ENCODE data around the gene CFAP100.

CFAP100 gene

GRCh38 chr3:126394179-126394976, at the start of gene CFAP100:
Gene CFAP100 (plus strand): TSS chr3:126394909. CDS start chr3:126396001, 1,092 bp downstream.
- no peak within 1 kb of the TSS for H3K27ac Mint-ChIP-seq
- no peak within 1 kb of the TSS for H3K4me3 Mint-ChIP-seq
- H3K9me3 Mint-ChIP-seq = no peaks in the 10 kb centered on the region
- DNase-seq (ENCODE audit: low spot score in 2 of 2) = no peak
- ATAC-seq = no peak
- no peaks in the 10 kb centered on the region for H3K36me3 Mint-ChIP-seq
- H3K4me1 Mint-ChIP-seq = peaks cover 11% of the 10 kb centered on the region

- Mint-ChIP-seq H3K36me3 (no peaks in the 10 kb centered on the region), H3K27ac (no peak overlapping the region), H3K4me1 (no peaks in the 10 kb centered on the region), H3K9me3 (no peaks in the 10 kb centered on the region), H3K4me3 (no peak overlapping the region)
- no peak for ATAC-seq
- no peak for DNase-seq (ENCODE audit: low spot score in 2 of 2)
Measured at GRCh38 chr3:126345231-126345630, 49.5 kb upstream of the CFAP100 start.

- no peak overlapping the region for H3K4me3 Mint-ChIP-seq
- no peaks in the 10 kb centered on the region for H3K4me1 Mint-ChIP-seq
- H3K27ac Mint-ChIP-seq = no peak overlapping the region
- H3K9me3 Mint-ChIP-seq = no peaks in the 10 kb centered on the region
- DNase-seq (ENCODE audit: low spot score in 2 of 2) (no peak), ATAC-seq (peak; percentile 11)
- no peaks in the 10 kb centered on the region for H3K36me3 Mint-ChIP-seq
Measured at GRCh38 chr3:126345641-126346460, 48.9 kb upstream of the CFAP100 start.

DNA sequence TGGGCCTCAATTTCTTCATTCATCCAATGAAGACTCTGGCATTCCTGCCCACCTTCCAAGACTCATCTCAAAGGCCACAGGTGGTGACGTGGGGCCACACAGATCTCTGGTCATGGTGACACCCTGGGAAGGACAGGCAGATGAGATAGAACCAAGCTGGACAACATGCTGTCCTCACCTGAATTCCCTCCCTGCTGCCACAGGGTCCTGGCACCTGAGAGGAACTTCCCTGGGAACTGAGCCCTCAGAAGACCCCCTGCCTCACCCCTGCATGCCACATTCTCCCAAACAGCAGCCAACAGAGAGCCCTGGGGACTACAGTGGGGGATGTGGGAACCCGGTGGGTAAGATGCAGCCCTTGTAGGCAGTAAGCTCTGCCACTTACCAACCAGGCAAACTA, 48.2 kb upstream of the CFAP100 start:
- ATAC-seq (no peak), DNase-seq (ENCODE audit: low spot score in 2 of 2) (no peak)
- no peak overlapping the region for H3K27ac Mint-ChIP-seq
- no peaks in the 10 kb centered on the region for H3K36me3 Mint-ChIP-seq
- no peaks in the 10 kb centered on the region for H3K4me1 Mint-ChIP-seq
- no peaks in the 10 kb centered on the region for H3K9me3 Mint-ChIP-seq
- H3K4me3 Mint-ChIP-seq = no peak overlapping the region

DNA sequence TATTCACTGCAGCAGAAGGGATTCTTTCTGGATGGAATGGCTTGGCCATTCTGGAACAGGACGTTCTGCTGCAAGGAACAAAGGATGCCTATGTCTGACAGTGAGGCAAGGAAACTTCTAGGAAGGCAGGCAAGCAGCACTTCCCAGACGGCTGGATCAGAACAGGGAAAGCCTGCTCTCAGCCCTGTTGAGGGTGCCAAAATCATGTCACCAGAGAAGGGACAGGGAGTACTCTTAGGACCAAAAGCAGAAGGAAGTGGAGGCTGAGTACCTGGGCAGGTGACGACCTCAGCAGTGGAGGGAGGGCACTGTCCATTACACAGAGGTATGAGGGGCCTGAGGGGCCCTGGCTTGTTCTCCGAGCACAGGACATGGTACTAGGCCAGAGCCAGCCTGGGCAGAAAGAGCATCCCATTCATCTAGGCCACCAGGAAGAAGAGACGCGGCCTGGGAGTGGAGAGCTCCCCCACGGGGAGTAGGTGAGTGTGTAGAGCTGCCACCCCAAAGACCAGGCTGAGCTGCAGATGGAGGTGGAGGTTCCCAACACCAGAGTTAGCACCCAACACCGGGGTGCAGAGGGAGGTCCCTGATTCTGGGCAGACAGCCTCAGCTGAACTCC, 47.1 kb upstream of the CFAP100 start:
- Mint-ChIP-seq H3K9me3 (no peaks in the 10 kb centered on the region), H3K36me3 (no peaks in the 10 kb centered on the region)
- peak in 1 of 2 donors; percentile 38 for DNase-seq (ENCODE audit: low spot score in 2 of 2)

GRCh38 chr3:126348308-126348920, 46.3 kb upstream of the CFAP100 start:
- DNase-seq (ENCODE audit: low spot score in 2 of 2) = no peak
- no peak overlapping the region for H3K27ac Mint-ChIP-seq
- no peaks in the 10 kb centered on the region for H3K36me3 Mint-ChIP-seq
- H3K4me3 Mint-ChIP-seq = no peak overlapping the region
- H3K9me3 Mint-ChIP-seq = no peaks in the 10 kb centered on the region
- ATAC-seq = no peak
- H3K4me1 Mint-ChIP-seq = no peaks in the 10 kb centered on the region

More for the DNA sequence above, 47.1 kb upstream of the CFAP100 start:
- H3K27ac Mint-ChIP-seq = no peak overlapping the region
- H3K4me3 Mint-ChIP-seq = no peak overlapping the region
- no peaks in the 10 kb centered on the region for H3K4me1 Mint-ChIP-seq
- ATAC-seq = no peak

DNA sequence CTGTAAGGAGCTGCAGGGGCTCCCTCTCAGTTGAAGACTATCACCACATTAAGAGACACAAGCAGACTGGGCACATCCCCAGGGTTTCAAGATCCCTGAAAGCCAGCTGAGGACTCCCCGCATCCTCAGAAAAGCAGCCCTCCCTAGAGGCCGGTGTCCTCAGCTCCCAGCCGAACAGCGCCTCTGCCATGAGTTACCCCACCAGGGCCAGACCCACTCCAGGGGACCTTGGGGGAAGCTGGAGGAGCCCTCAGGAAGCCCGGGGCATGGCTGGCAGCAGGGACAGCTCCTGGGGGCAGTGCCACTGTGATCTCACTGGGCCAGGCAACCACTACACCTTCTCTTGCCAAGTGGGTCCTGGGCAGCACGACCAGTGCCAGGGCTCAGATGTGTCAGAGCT, 45.6 kb upstream of the CFAP100 start:
- DNase-seq (ENCODE audit: low spot score in 2 of 2) = no peak

GRCh38 chr3:126349611-126350501, 44.9 kb upstream of the CFAP100 start:
- no peak for DNase-seq (ENCODE audit: low spot score in 2 of 2)
- H3K36me3 Mint-ChIP-seq = no peaks in the 10 kb centered on the region

More for the DNA sequence above, 45.6 kb upstream of the CFAP100 start:
- Mint-ChIP-seq H3K27ac (no peak overlapping the region), H3K9me3 (no peaks in the 10 kb centered on the region), H3K4me1 (no peaks in the 10 kb centered on the region), H3K36me3 (no peaks in the 10 kb centered on the region), H3K4me3 (no peak overlapping the region)
- ATAC-seq = no peak

GRCh38 chr3:126350502-126351085, 44.1 kb upstream of the CFAP100 start:
- H3K4me1 Mint-ChIP-seq = no peaks in the 10 kb centered on the region
- no peak overlapping the region for H3K27ac Mint-ChIP-seq
- H3K4me3 Mint-ChIP-seq = no peak overlapping the region
- DNase-seq (ENCODE audit: low spot score in 2 of 2) = no peak
- H3K36me3 Mint-ChIP-seq = no peaks in the 10 kb centered on the region
- H3K9me3 Mint-ChIP-seq = no peaks in the 10 kb centered on the region
- ATAC-seq = no peak

More at GRCh38 chr3:126349611-126350501, 44.9 kb upstream of the CFAP100 start:
- no peak overlapping the region for H3K27ac Mint-ChIP-seq
- no peaks in the 10 kb centered on the region for H3K4me1 Mint-ChIP-seq
- H3K4me3 Mint-ChIP-seq = no peak overlapping the region
- ATAC-seq = no peak
- H3K9me3 Mint-ChIP-seq = no peaks in the 10 kb centered on the region

GRCh38 chr3:126351086-126351770, 43.5 kb upstream of the CFAP100 start:
- no peak overlapping the region for H3K27ac Mint-ChIP-seq
- no peaks in the 10 kb centered on the region for H3K36me3 Mint-ChIP-seq
- no peak overlapping the region for H3K4me3 Mint-ChIP-seq
- peaks cover 4% of the 10 kb centered on the region for H3K4me1 Mint-ChIP-seq
- DNase-seq (ENCODE audit: low spot score in 2 of 2) = no peak
- H3K9me3 Mint-ChIP-seq = no peaks in the 10 kb centered on the region
- ATAC-seq = no peak

GRCh38 chr3:126351771-126352475, 42.8 kb upstream of the CFAP100 start:
- H3K27ac Mint-ChIP-seq = no peak overlapping the region
- H3K4me1 Mint-ChIP-seq = peaks cover 7% of the 10 kb centered on the region
- H3K4me3 Mint-ChIP-seq = no peak overlapping the region
- no peaks in the 10 kb centered on the region for H3K9me3 Mint-ChIP-seq
- no peaks in the 10 kb centered on the region for H3K36me3 Mint-ChIP-seq
- no peak for DNase-seq (ENCODE audit: low spot score in 2 of 2)
- no peak for ATAC-seq

- H3K9me3 Mint-ChIP-seq = no peaks in the 10 kb centered on the region
- ATAC-seq (no peak), DNase-seq (ENCODE audit: low spot score in 2 of 2) (no peak)
- no peaks in the 10 kb centered on the region for H3K36me3 Mint-ChIP-seq
- H3K27ac Mint-ChIP-seq = no peak overlapping the region
- no peak overlapping the region for H3K4me3 Mint-ChIP-seq
- peaks cover 10% of the 10 kb centered on the region for H3K4me1 Mint-ChIP-seq
Measured at GRCh38 chr3:126352476-126353454, 41.9 kb upstream of the CFAP100 start.
